ENCODE measurements around the gene NT5C2. TPM values are rescaled to one million over a fixed set of nuclear protein-coding genes. Genes with fewer than 3 reads are reported as not detected.
"Not testable (repeated sequence)": the region's sequence is repeated elsewhere in the genome, so short reads cannot be mapped to it uniquely, and the experiment has no call there.

NT5C2 gene
- total RNA-seq, 4 donors from 2014 or later = 39.6 to 86.5 (median 50.7) TPM

DNA sequence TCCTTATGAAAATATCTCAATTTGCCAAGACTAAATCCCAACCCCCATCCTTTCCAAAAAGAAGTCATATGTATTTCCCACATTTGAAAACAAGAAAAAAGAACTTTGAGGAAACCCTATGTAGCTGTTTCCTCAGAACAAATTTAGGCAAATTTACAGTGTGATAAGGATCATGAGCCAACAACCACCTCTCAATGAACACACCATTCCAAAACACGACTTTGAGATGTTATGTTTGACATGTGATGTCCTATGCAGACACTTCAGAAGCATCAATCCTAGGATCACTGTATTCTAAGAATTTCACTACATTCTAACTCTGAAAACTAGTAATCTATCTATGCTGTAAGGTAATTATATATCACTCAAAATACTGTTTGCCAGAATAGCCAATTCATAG is 62.2 kb downstream of the NT5C2 start:
- Histone ChIP-seq H3K36me3 (peaks cover 0 to 40% (median 0%) of the 10 kb centered on the region in 3 donors), H3K4me1 (no peaks in the 10 kb centered on the region), H3K4me3 (no peak overlapping the region), H3K27ac (no peak overlapping the region), H3K27me3 (no peaks in the 10 kb centered on the region), H3K9me3 (no peaks in the 10 kb centered on the region)
- TF ChIP-seq POLR2A (IDR thresholded peaks at IDR 0.05) = no peak
- TF ChIP-seq, protein P1, sequence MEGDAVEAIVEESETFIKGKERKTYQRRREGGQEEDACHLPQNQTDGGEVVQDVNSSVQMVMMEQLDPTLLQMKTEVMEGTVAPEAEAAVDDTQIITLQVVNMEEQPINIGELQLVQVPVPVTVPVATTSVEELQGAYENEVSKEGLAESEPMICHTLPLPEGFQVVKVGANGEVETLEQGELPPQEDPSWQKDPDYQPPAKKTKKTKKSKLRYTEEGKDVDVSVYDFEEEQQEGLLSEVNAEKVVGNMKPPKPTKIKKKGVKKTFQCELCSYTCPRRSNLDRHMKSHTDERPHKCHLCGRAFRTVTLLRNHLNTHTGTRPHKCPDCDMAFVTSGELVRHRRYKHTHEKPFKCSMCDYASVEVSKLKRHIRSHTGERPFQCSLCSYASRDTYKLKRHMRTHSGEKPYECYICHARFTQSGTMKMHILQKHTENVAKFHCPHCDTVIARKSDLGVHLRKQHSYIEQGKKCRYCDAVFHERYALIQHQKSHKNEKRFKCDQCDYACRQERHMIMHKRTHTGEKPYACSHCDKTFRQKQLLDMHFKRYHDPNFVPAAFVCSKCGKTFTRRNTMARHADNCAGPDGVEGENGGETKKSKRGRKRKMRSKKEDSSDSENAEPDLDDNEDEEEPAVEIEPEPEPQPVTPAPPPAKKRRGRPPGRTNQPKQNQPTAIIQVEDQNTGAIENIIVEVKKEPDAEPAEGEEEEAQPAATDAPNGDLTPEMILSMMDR (IDR thresholded peaks at IDR 0.05) = no peak
- DNase-seq = no peak

- not testable (repeated sequence) for H3K9me3 ChIP-seq, H3K4me1 ChIP-seq, DNase-seq, H3K27me3 ChIP-seq, H3K4me3 ChIP-seq, H3K27ac ChIP-seq
- peaks cover 0 to 36% (median 0%) of the 10 kb centered on the region in 3 donors for H3K36me3 ChIP-seq
Observed at GRCh38 chr10:103130180-103130579, 62.9 kb downstream of the NT5C2 start.

- DNase-seq = no peak
- H3K27me3 ChIP-seq = no peaks in the 10 kb centered on the region
- TF ChIP-seq POLR2A (IDR thresholded peaks at IDR 0.05) = no peak
- TF ChIP-seq, protein P1 (IDR thresholded peaks at IDR 0.05) = no peak
- H3K4me3 ChIP-seq = no peak overlapping the region
- no peak overlapping the region for H3K27ac ChIP-seq
- H3K36me3 ChIP-seq = peaks cover 0 to 11% (median 0%) of the 10 kb centered on the region in 3 donors
- H3K4me1 ChIP-seq = peaks cover 0 to 4% (median 0%) of the 10 kb centered on the region in 4 donors
- H3K9me3 ChIP-seq = no peaks in the 10 kb centered on the region
Observed at GRCh38 chr10:103127241-103127640, 65.8 kb downstream of the NT5C2 start.

DNA sequence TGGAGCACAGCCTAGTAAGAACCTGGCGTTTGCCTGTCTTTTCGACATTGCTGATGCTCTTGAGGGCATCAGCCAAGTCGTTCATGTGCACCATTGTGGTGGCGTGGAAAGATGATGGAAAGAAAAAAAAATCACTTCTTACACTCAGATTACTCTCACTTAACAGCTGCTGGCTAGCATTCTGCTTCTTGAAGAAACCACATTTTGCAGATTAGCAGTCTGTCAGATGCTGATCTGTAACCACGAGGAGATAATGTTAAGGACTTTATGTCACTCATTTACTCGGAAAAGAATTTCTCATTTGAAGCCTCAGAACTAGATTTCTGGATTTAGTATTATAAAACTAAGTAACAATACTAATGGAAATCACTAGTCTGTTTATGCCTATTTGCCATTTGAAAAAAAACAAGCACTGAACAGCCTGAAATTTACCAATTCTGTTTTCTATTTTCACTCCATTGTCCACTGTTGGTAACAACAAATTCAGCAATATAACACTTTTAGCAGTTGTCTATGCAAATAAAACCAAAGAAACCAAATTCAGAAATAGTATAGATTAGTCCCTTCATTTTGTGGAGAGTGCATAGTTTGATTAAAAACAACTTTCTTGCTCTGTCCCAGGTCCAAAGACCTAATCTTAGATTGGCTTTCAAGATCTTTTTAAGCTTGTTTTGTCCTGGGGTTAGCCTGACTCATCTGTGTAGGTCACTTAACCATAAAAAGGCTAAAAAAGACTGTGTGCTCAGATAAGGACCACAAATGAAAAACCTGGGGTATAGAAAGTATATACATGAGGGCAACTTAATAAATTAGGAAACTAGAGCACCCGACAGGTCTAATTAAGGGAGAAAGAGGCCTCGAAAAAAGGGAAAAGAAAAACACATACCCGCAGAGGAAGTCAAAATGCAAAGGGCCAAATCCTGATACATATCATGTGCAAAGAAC is 67.5 kb downstream of the NT5C2 start:
- Histone ChIP-seq H3K4me1 (peaks cover 0 to 20% (median 0%) of the 10 kb centered on the region in 4 donors), H3K27ac (no peak overlapping the region), H3K36me3 (peaks cover 0 to 11% (median 0%) of the 10 kb centered on the region in 3 donors), H3K4me3 (no peak overlapping the region), H3K9me3 (no peaks in the 10 kb centered on the region), H3K27me3 (no peaks in the 10 kb centered on the region)
- TF ChIP-seq, protein P1 (IDR thresholded peaks at IDR 0.05) = no peak
- TF ChIP-seq POLR2A (IDR thresholded peaks at IDR 0.05) = no peak
- no peak for DNase-seq

DNA sequence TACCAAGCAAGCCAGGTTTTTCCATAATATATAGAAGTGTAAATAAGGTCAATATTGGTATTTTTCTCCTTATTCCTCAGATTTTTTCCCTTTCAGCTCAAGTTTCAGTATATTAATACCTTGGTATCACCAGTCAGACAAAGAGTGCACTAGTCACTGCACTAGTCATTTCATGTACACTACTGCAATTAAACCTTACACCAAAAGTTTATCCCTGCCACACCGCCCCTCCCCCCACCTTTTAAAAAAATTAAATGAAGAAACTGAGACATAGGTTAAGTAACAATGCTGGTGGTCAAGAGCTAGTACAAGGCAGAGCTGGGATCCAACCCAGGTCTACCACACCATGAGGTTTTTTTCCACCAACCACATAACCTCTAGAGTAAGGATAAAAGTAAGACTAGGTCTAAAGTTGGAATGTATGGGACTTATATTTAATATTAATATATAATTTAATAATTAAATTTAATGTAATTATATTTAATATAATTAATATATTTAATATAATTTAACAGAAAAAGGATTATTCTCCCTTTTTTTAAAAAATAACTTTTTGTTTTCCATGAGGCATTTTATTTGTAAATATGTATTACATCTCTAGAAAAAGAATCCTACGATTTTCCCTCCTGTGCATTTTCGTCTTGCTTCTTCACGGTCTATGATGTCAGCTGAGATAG is 68.5 kb downstream of the NT5C2 start:
- no peak overlapping the region for H3K27ac ChIP-seq

More for the DNA sequence above, 68.5 kb downstream of the NT5C2 start:
- peaks cover 0 to 21% (median 0%) of the 10 kb centered on the region in 4 donors for H3K4me1 ChIP-seq
- H3K9me3 ChIP-seq = no peaks in the 10 kb centered on the region
- no peak for DNase-seq
- H3K27me3 ChIP-seq = no peaks in the 10 kb centered on the region
- no peak overlapping the region for H3K4me3 ChIP-seq
- TF ChIP-seq POLR2A (IDR thresholded peaks at IDR 0.05) = no peak
- TF ChIP-seq, protein P1 (IDR thresholded peaks at IDR 0.05) = no peak
- H3K36me3 ChIP-seq = peaks cover 0 to 11% (median 0%) of the 10 kb centered on the region in 3 donors
